HG02870 (cell line): Measurements from ENCODE around the gene TAF5L.
"Not testable (repeated sequence)": the region's sequence is repeated elsewhere in the genome, so short reads cannot be mapped to it uniquely, and the experiment has no call there.

Experiments used
- ATAC-seq: cut with Tn5 transposase; IDR thresholded peaks from one replicate; pipeline ENCODE4 v1.9.1; 2021; ENCODE audit warnings: mild to moderate bottlenecking, moderate library complexity; ENCODE audit not compliant: unreplicated experiment

TAF5L gene

DNA sequence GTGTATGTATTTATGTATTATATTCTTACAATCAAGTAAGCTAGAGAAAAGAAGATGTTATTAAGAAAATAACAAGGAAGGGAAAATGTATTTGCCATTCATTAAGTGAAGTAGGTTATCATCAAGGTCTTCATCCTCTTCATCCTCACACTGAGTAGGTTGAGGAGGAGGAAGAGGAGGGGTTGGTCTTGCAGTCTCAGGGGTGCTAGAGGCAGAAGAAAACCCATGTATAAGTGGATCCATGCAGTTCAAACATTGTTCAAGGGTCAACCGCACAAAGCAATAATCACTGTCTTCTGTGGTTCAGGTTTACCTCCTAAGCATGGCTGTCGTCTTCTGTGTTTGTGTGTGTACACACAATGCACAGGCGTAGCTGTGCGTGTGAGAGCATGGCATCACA lies 17.0 kb upstream of the TAF5L start:
- no peak for ATAC-seq

DNA sequence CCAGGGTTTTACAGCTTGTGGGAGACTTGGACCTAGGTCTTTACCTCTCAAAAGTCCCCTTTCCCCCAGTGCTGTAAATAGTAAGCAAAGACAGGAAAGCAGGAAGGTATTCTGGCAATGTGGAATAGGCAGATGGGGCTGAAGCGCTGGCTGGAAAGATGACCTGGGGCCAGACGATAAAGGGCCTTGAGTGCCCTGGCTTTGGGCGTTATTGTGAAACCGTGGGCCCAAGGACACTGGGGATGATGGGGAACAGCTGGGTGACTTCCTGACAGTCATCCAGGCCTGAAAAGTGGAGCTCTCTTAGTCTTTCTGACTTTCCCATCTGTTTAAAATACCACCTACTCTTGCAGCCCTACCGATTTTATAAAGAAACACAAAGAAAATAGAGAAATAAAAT lies 16.5 kb upstream of the TAF5L start:
- ATAC-seq: no peak

DNA sequence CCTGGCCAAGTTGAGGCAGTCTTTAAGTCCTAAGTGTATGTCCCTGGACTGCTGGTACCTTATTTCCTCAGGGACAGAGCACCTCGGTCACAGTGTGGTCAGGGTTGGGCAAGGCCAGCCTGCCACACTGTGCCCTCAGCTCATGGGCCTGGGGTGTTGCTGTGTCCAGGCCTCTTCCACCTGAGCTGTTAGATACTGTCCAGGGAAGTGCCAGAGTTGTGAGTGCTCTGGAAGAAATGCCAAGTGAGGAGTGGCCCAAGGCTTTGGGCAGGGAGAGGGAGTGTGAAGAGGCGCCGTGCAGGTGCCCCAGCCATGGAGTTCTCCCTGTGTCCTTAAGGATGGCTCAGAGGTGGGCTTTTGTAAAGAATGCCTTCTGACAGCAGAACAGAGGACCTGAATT lies 15.4 kb upstream of the TAF5L start:
- no peak for ATAC-seq

DNA sequence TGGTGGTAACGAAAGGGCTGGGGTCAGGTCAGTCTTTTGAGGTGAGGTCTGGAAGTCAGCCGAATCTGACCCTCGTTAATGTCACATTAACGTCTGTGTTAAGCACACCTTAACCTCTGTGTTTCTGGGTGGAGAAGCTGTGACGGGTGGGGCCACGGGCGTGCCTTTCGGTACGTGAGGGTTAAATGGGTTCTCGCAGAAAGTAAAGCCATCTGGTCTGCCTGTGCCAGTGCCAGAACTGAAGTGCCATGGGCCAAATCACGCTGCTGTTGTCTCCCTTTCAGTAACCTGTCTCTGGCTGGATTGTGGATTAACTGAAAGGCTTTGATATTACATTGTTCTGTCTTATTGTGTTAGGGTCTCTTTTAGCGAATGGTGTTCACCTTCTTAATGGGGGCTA lies 14.5 kb upstream of the TAF5L start:
- ATAC-seq: no peak

DNA sequence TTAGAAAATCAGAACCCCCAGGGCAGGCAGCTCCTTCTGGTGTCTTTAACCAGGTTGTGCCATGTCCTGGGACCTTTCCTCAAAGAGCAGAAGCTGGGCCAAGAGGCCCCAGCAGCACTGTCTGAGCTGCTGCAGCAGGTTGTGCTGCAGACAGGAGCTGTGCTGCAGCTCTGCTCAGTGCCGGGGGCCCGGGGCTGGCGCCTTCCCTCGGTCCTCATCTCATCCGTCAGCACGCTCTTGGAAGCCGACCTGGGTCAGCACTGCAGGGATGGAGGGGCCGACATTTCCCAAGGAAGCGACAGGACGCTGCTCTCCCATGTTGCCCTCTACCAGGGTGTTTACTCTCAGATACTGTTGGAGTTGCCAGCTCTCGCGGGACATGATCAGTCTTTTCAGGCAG lies 11.8 kb upstream of the TAF5L start:
- ATAC-seq: no peak

DNA sequence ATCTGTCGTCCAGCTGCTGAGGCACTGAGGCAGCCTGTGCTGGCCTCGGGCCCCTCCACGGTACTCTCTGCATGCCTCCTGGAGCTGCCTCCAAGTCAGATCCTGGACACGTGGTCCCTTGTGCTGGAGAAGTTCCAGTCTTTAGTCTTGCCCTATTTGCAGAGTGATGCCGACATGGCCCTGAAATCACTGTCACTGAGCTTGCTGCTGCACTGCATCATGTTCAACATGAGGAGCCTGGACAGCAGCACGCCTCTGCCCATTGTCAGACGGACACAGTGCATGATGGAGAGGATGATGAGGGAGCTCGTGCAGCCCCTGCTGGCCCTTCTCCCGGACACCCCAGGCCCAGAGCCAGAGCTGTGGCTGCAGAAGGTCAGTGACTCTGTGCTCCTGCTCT lies 10.1 kb upstream of the TAF5L start:
- no peak for ATAC-seq

DNA sequence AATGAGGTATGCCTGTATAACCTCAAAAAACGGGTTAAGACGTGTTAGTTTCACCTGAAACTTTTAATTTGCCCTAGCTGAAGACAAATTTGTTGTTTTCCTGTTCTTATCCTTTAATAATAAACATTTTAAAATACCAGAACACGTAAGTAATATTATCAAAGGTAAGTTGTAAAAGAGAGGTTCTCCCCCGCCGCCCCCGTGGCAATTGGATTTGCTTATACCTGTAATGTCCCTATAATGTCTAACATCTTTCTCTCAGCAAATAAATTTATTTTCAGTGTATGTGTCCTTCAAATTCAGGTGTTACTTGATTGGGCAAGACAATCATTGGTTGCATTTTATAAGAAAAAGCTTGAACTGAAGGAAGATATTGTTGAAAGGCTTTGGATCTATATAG lies 6.0 kb upstream of the TAF5L start:
- ATAC-seq: no peak

DNA sequence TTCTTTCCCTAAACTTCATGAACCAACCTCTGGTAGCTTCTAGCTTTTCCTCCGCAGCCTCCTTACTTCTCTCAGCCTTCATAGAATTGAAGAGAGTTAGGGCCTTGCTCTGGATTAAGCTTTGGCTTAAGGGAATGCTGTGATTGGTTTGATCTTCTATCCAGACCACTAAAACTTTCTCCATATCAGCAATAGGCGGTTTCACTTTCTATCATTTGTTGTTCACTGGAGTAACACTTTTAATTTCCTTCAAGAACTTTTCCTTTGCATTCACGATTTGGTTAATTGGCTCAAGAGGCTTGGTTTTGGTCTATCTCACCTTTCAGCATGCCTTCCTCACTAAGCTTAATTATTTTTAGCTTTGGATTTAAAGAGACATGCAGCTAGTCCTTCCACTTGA lies 5.2 kb upstream of the TAF5L start:
- ATAC-seq: no peak

DNA sequence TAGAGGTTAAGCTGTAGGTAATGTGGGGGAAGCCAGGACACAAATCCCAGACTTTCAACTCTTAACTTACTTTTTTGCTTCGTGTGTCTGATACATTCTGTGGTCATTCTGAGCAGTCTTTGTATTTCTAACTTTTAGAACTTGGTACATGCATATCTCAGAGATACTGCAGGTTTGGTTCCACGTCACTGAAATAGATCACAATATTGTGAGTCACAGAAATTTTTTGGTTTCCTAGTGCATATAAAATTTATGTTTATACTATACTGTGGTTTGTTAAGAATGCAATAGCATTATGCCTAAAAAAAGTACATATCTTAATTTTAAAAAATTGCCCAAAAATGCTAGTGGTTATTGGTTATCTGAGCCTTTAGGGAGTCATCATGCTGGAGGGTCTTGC lies 3.3 kb upstream of the TAF5L start:
- no peak for ATAC-seq

- ATAC-seq: no peak
Measured at GRCh38 chr1:229627003-229627402, 1.1 kb upstream of the TAF5L start.

- ATAC-seq: peak; percentile 35
Measured at GRCh38 chr1:229625071-229625914, 629 bp downstream of the TAF5L start.

DNA sequence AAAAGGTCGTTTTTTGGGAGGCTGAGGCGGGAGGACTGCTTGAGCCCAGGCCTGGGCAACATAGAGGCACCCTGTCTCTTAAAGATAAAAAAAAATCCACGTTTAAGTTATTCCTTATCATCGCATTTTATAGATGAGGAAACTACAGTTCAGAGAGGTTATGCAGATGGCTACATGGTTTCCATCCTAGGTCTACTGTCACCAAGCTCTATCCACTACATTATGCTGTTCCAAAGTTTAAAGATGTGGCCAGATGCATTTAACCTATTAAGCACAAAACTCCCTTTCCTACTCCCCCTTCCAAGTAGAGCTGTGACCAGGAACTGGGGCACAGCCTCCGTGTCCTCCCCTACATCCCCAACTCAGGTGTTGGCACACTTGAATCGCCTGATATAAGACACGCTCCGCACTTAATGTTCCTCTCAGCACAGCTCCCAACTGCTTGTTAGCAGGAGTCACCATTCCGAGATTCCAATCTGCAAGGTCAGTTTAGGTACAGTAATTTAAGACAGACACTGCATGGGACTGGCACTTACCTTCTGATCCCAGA lies 1.3 kb downstream of the TAF5L start:
- no peak for ATAC-seq

DNA sequence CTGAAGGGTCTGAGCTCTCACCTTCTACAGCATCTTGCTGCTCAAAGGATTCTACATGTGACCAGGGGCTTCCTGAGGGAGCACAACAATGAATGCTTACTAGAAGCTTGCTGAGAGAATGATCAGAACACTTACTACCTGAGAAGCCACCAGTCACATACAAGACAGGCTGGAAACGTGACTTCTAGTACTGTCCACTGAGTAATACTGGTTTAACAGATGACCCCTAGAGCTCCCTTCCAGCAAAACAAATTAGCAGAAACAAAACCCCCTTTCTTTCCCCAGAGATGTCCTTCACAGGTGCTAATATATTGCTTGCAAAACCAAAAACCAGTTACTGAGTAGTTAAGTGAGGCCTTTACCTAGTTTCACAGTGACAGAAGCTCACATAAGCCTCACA lies 2.1 kb downstream of the TAF5L start:
- ATAC-seq: no peak

GRCh38 chr1:229623225-229623624 lies 2.7 kb downstream of the TAF5L start:
- no peak for ATAC-seq

DNA sequence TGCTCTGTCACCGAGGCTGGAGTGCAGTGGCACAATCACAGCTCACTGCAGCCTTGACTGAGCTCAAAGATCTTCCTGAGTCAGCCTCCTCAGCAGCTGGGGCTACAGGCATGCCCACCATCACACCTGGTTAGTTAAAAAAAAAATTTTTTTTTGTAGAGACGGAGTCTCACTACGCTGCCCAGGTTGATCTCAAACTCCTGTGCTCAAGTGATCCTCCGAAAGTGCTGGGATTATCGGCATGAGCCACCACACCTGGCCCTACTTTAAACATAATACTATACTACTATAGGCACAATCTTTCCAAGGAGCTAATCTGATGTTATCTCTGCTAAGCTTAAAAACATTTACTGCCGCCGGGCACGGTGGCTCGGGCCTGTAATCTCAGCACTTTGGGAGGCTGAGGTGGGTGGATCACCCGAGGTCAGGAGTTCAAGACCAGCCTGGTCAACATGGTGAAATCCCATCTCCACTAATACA lies 3.2 kb downstream of the TAF5L start:
- not testable (repeated sequence) for ATAC-seq

- no peak for ATAC-seq
Measured at GRCh38 chr1:229621663-229622062, 4.3 kb downstream of the TAF5L start.

- ATAC-seq: no peak
Measured at GRCh38 chr1:229620876-229621275, 5.0 kb downstream of the TAF5L start.

GRCh38 chr1:229619614-229620013 lies 6.3 kb downstream of the TAF5L start:
- no peak for ATAC-seq

DNA sequence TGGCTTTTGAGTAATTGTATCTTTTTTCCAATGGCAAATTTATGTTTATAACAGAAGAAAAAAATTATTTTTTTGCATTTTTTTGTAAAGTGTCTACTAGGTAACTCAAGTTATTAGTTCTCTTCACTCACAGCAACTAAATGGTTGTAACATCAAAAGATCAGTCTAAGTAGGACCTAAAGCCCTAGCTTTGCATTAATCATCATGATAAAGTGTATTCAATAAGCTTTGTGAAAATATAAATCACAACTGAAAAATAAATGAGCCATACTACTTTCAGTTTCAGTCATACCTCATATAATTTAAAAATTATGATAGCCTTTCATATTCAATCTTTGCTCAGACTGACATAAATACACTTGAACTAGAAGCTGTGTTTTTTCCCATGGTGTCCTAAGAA lies 6.9 kb downstream of the TAF5L start:
- no peak for ATAC-seq

GRCh38 chr1:229617351-229618100 lies 8.4 kb downstream of the TAF5L start:
- ATAC-seq: no peak

DNA sequence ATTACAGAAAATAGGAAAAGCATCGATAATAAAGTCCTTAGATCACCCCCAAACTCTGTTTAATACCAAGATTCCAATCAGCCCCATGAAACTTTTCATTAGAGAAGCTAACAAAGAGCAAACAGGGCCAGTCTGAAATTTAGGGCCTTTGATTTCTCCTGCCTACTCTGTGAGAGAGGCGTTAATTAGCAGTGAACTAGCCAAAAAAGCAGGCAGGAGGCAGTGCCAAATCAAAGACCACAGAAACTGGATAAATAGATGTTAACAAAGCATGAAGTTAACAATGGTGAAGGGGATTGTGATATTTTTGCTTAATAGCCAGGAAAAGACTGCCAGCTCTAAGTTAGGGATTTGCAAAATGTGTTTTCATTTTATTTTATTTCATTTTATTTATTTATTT lies 11.2 kb downstream of the TAF5L start:
- no peak for ATAC-seq

DNA sequence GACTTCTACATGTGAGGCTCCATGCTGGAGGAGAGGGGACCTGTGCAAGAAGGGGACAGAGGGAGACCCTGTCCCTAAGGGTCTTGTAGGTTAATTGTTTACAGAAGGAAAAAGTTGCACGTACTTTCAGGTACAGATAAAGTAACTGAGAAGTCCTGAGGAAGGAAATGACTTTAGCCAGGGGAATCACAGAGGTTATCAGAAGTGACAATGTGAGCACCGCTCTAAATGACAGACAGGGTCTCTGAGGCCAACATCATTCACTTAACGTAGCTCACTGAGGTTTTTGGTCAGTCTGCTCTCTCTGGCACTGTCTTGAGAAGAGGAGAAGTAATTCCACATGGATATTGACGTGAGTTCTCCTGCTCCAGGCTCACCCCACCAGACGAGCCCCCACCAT lies 12.0 kb downstream of the TAF5L start:
- no peak for ATAC-seq
